ENCODE results near the gene STARD8. TPM values are rescaled to one million over a fixed set of nuclear protein-coding genes. Genes with fewer than 3 reads are reported as not detected.

Gene STARD8
- total RNA-seq, 1 experiment from 2014 or later, result 0.91 TPM

- Histone ChIP-seq H3K4me1 (ENCODE audit: insufficient read depth, low read length) (no peaks in the 10 kb centered on the region), H4K20me1 (ENCODE audit: low read length) (no peaks in the 10 kb centered on the region), H3K27me3 (ENCODE audit: low read length) (no peaks in the 10 kb centered on the region), H3K9me3 (ENCODE audit: low read length) (no peaks in the 10 kb centered on the region), H3F3A (ENCODE audit: low read length, unreplicated experiment) (no peaks in the 10 kb centered on the region), H3K4me3 (ENCODE audit: low read length) (no peak overlapping the region), H3K9me2 (replicated peaks; ENCODE audit: low read length) (no peaks in the 10 kb centered on the region), H2AFZ (ENCODE audit: low read length) (no peak overlapping the region), H3K79me2 (ENCODE audit: low read length) (no peaks in the 10 kb centered on the region), H3K4me2 (ENCODE audit: low read length) (no peak overlapping the region), H3K27ac (ENCODE audit: low read length) (no peak overlapping the region), H3K9ac (ENCODE audit: low read length) (no peak overlapping the region), H3K36me3 (ENCODE audit: low read depth, low read length) (no peaks in the 10 kb centered on the region)
- TF ChIP-seq CTCF (conservative IDR thresholded peaks at IDR 0.05; ENCODE audit: low read depth, low read length) (no peak), EZH2phosphoT487 (IDR thresholded peaks at IDR 0.05; ENCODE audit: borderline replicate concordance, low read length) (no peak), EZH2 (IDR thresholded peaks at IDR 0.05; ENCODE audit: low read length, unreplicated experiment) (no peak)
- POLR2A ChIA-PET (ENCODE audit: unreplicated experiment), result no interaction called here
- intact Hi-C loops (cut with micrococcal nuclease), result no loop called here
- CTCF ChIA-PET, result no interaction called here
- ATAC-seq (no peak), DNase-seq (no peak)
- BruUV-seq (replicated peaks), result no TSS peak
Observed at GRCh38 chrX:68683580-68683979, 36.1 kb downstream of the STARD8 start.

GRCh38 chrX:68684291-68684918 is 36.9 kb downstream of the STARD8 start:
- Histone ChIP-seq H3K79me2 (ENCODE audit: low read length) (no peaks in the 10 kb centered on the region), H3K27ac (ENCODE audit: low read length) (no peak overlapping the region), H3K4me3 (ENCODE audit: low read length) (no peak overlapping the region), H4K20me1 (ENCODE audit: low read length) (no peaks in the 10 kb centered on the region), H3K4me1 (ENCODE audit: insufficient read depth, low read length) (no peaks in the 10 kb centered on the region), H3K4me2 (ENCODE audit: low read length) (no peak overlapping the region), H3K27me3 (ENCODE audit: low read length) (no peaks in the 10 kb centered on the region), H3F3A (ENCODE audit: low read length, unreplicated experiment) (no peaks in the 10 kb centered on the region), H3K9me2 (replicated peaks; ENCODE audit: low read length) (no peaks in the 10 kb centered on the region), H3K9me3 (ENCODE audit: low read length) (no peaks in the 10 kb centered on the region), H3K36me3 (ENCODE audit: low read depth, low read length) (no peaks in the 10 kb centered on the region), H3K9ac (ENCODE audit: low read length) (no peak overlapping the region), H2AFZ (ENCODE audit: low read length) (no peak overlapping the region)
- POLR2A ChIA-PET (ENCODE audit: unreplicated experiment), result no interaction called here
- no TSS peak for BruUV-seq (replicated peaks)
- TF ChIP-seq EZH2phosphoT487 (IDR thresholded peaks at IDR 0.05; ENCODE audit: borderline replicate concordance, low read length) (no peak), EZH2 (IDR thresholded peaks at IDR 0.05; ENCODE audit: low read length, unreplicated experiment) (no peak), CTCF (conservative IDR thresholded peaks at IDR 0.05; ENCODE audit: low read depth, low read length) (no peak)
- no peak for DNase-seq
- CTCF ChIA-PET, result no interaction called here
- intact Hi-C loops (cut with micrococcal nuclease), result no loop called here
- ATAC-seq, result no peak

- no peak overlapping the region for H3K4me3 ChIP-seq (ENCODE audit: low read length)
- H3K4me1 ChIP-seq (ENCODE audit: insufficient read depth, low read length), result no peaks in the 10 kb centered on the region
- no peak overlapping the region for H3K27ac ChIP-seq (ENCODE audit: low read length)
- no peak for ATAC-seq
- no peak overlapping the region for H2AFZ ChIP-seq (ENCODE audit: low read length)
- H3K9me3 ChIP-seq (ENCODE audit: low read length), result no peaks in the 10 kb centered on the region
- H3K79me2 ChIP-seq (ENCODE audit: low read length), result no peaks in the 10 kb centered on the region
- no peaks in the 10 kb centered on the region for H3K36me3 ChIP-seq (ENCODE audit: low read depth, low read length)
- TF ChIP-seq CTCF (conservative IDR thresholded peaks at IDR 0.05; ENCODE audit: low read depth, low read length) (no peak), EZH2 (IDR thresholded peaks at IDR 0.05; ENCODE audit: low read length, unreplicated experiment) (no peak), EZH2phosphoT487 (IDR thresholded peaks at IDR 0.05; ENCODE audit: borderline replicate concordance, low read length) (no peak)
- no peaks in the 10 kb centered on the region for H4K20me1 ChIP-seq (ENCODE audit: low read length)
- no peaks in the 10 kb centered on the region for H3F3A ChIP-seq (ENCODE audit: low read length, unreplicated experiment)
- ChIA-PET POLR2A (ENCODE audit: unreplicated experiment) (no interaction called here), CTCF (no interaction called here)
- BruUV-seq (replicated peaks), result no TSS peak
- H3K9me2 ChIP-seq (replicated peaks; ENCODE audit: low read length), result no peaks in the 10 kb centered on the region
- no peak overlapping the region for H3K4me2 ChIP-seq (ENCODE audit: low read length)
- no peak overlapping the region for H3K9ac ChIP-seq (ENCODE audit: low read length)
- no peaks in the 10 kb centered on the region for H3K27me3 ChIP-seq (ENCODE audit: low read length)
- no peak for DNase-seq
- intact Hi-C loops (cut with micrococcal nuclease), result no loop called here
Observed at GRCh38 chrX:68684919-68685304, 37.4 kb downstream of the STARD8 start.

All from PC-3 (cell line).